ENCODE data around the gene SEC22A.

SEC22A gene

GRCh38 chr3:123321806-123322205 is 120.1 kb downstream of the SEC22A start:
- DNase-seq (ENCODE audit: low spot score) = no peak
- TF ChIP-seq CTCF (IDR thresholded peaks at IDR 0.05; ENCODE audit: extremely low read depth, missing control alignments) = no peak

- DNase-seq (ENCODE audit: low spot score) = no peak
- TF ChIP-seq CTCF (IDR thresholded peaks at IDR 0.05; ENCODE audit: extremely low read depth, missing control alignments) = no peak
Measured at GRCh38 chr3:123322866-123323265, 121.1 kb downstream of the SEC22A start.
